GM18868 (cell line): ENCODE data around the gene KRTAP5-2.
A peak's percentile ranks its signal among the peaks of the same experiment; 100 is the strongest.
"Not testable (repeated sequence)": the region's sequence is repeated elsewhere in the genome, so short reads cannot be mapped to it uniquely, and the experiment has no call there.

Experiments
- ATAC-seq: cut with Tn5 transposase; IDR thresholded peaks from one replicate; pipeline ENCODE4 v1.9.1; 2021; ENCODE audit warnings: mild to moderate bottlenecking, moderate library complexity; ENCODE audit not compliant: unreplicated experiment

KRTAP5-2 gene

DNA sequence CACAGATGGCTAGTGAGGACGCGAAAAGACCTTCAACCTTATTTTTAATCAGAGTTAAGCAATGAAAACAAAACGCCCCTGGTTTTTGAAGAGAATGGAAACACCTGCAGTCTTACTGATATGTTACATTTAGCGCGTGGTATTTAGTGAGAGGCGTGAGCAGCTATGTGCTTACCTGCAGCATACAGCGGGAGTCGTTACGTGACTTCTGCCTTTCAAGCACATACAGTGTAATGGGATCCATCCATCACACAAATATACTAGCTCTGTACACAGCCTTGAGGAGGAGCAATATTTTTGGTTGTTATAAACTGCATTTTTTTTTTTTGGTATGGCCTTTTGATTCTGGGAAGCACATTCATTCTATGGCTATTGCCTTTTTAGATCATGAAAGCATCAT, 5.5 kb downstream of the KRTAP5-2 start:
- ATAC-seq, result no peak

DNA sequence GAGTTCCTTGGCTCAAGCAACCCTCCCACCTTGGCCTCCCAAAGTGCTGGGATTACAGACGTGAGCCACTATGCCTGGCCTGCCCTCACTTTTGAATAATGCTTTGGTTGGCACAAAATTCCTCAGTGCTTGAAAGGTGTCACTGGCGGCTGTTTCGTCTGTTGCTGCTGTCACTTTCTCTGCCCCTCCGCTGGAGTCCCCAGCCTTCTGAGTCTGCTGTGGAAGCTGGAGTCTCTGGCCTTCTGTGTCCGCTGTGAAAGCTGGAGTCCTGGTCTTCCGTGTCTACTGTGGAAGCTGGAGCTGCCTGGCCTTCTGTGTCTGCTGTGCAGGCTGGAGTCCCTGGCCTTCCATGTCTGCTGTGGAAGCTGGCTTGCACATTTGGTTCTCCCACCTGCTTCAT, 8.1 kb downstream of the KRTAP5-2 start:
- ATAC-seq, result no peak

DNA sequence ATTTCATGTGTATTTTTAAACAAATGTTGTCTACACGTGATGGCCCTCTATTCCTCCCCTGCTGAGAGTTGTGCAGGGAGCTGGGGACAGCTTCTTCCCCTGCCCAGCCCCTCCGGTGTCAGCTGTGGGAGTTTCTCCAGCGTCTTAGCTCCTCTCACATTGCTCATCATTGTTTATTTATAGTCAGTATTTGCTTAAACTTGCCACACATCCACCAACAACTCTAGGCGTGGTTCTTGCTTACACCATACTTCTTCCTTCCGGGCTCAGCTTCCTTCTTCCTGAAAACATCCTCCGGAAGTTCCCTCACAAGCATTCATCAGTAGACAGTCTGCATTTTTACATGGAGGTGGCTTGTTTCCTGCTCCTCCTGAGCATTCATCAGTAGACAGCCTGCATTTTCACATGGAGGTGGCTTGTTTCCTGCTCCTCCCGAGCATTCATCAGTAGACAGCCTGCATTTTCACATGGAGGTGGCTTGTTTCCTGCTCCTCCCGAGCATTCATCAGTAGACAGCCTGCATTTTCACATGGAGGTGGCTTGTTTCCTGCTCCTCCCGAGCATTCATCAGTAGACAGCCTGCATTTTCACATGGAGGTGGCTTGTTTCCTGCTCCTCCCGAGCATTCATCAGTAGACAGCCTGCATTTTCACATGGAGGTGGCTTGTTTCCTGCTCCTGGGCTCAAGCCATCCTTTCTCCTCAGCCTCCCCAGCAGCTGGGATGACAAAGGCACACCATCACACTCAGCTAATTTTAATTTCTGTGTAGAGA, 8.7 kb downstream of the KRTAP5-2 start:
- ATAC-seq, result not testable (repeated sequence)

DNA sequence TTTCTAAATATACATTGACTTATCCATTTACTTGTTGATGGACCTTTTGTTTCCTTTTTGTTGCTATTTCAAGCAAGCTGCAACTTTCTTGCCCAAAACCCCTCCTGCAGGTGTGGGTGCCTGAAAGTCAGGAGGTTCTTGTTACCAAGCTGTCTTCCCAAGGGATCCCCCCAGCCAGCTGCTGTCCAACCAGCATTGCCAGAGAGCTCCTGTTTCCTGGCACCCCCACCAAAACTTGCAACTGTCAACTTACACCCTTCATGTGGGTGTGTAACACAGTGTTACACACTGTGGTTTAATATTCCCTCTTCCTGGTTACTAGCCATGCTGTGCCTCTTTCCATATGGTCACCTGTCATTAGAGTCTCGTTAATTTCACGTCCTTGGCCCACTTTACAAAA, 11.4 kb downstream of the KRTAP5-2 start:
- no peak for ATAC-seq

DNA sequence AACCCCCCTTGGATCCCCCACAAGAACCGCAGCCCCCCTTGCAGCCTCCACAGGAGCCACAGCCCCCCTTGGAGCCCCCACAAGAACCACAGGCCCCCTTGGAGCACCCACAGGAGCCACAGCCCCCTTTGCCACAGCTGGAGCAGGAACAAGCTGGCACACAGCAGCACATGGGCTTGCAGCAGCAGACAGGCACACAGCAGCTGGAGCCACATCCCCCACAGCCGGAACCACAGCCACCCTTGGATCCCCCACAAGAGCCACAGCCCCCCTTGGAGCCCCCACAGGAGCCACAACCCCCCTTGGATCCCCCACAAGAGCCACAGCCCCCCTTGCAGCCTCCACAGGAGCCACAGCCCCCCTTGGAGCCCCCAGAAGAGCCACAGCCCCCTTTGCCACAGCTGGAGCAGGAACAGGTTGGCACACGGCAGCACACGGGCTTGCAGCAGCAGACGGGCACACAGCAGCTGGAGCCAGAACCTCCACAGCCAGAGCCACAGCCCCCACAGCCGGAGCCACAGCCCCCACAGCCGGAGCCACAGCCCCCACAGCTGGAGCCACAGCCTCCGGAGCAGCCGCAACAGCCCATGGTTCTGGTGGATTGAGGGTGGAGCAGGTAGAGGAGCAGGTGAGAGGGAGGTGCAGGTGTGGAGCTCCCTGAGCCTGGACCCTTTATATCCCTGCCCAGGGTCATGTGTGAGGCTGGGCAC, 13.3 kb downstream of the KRTAP5-2 start, which contains the start of gene KRTAP5-1:
KRTAP5-1 (minus strand) TSS at position 623 of the 710 bp plus-strand sequence; CDS start at position 589, 34 bp downstream.
- ATAC-seq, result not testable (repeated sequence)

DNA sequence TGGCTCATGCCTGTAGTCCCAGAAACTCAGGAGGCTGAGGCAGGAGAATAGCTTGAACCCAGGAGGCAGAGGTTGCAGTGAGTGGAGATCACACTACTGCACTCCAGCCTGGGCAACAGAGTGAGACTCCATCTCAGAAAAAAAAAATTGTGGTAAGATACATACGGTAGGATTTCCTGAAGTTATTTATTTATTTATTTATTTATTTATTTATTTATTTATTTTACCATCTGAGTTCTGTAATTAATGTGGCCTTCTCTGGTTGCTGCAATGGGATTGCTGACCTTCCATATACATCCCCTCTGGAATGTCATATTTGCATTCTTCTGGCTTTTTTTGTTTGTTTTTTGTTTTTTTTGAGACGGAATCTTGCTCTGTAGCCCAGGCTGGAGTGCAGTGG, 15.2 kb downstream of the KRTAP5-2 start:
- not testable (repeated sequence) for ATAC-seq

DNA sequence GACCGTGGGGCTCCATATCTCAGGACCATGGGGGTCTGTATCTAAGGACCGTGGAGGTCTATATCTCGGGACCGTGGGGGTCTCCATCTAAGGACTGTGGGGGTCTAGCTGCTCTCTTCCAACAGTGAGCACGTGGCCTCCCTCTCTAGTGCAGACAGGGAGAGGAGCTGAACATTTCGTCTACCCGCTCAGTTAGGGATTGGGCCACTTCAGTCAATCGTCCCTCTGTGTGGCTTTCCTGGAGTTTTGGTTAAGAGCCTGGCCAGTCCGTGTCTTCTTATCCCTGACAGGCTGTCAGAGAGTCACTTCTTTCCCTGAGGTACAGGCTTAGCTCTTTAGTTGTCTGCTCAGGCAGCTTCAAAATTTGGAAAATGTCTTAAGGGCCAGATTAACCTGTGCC, 16.1 kb downstream of the KRTAP5-2 start:
- no peak for ATAC-seq

DNA sequence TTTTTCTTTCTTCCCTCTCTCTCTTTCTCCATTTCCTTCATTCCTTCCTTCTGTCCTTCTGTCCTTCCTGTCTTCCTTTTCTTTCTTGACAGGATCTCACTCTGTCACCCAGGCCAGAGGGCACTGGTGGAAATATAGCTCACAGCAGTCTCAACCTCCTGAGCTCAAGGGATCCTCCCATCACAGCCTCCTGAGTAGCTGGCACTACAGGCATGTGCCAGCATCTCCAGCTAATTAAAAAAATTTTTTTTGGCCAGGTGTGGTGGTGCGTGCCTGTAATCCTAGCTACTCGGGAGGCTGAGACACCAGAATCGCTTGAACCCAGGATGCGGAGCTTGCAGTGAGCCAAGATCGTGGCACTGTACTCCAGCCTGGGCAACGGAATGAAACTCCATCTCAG, 21.3 kb downstream of the KRTAP5-2 start:
- no peak for ATAC-seq

DNA sequence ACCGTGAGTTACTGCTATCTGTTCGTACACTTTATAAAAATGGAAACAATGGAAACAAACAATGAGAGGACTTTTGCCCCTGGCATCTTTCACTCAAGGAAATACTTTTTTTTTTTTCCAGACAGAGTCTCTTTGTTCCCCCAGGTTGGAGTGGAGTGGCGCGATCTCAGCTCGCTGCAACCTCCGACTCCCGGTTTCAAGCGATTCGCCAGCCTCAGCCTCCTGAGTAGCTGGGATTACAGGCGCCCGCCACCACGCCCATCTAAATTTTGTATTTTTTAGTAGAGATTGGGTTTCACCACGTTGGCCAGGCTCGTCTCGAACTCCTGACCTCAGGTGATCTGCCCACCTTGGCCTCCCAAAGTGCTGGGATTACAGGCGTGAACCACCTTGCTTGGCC, 22.3 kb downstream of the KRTAP5-2 start:
- not testable (repeated sequence) for ATAC-seq

DNA sequence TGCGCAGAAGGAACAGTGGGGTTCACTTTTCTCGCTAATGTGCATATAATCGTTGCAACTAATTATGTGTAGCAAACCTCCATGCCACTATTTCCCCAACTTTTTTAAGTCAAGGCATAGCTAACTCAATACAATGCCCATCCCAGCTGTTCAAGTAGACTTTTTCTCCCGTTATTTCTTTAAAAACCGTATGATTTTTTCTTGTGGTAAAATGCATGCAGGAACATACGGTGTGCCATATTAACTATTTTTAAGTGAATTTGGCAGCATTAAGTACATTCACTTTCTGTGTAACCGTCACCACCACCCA, 23.2 kb downstream of the KRTAP5-2 start:
- no peak for ATAC-seq

DNA sequence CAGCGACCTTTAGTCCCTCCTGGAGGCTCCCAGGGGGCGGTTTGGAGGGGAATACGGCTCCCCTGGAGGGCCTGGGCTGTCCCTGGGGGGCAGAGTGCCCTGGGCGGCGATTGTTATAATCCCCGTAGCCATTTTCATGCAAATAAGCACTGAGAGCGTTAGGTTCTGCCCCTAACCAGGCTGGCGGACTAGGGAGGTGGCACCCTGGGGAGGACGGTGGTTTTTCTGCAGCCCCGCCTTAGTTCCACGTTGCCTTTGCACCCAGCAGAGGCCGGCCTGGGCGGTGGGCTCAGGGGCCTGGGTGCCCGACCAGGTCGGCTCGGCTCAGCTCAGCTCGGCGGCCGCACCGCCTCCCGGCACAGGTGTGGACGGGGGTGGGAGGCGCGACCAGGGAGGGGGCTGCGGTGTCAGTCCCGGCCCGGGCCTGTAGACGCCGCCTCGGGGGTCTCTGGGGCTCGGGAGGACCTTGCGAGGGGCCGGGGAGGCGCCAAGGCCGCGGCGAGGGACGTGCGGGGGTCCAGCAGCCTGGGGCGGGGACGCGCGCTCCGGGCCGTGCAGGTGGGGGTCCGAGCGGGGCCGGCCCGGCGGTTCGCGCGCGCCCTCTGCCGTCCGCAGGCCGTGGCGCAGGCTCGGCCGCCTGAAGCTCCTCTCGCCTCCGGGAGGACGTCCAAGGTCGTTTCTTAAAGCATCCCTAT, 23.7 kb downstream of the KRTAP5-2 start:
- no peak for ATAC-seq

DNA sequence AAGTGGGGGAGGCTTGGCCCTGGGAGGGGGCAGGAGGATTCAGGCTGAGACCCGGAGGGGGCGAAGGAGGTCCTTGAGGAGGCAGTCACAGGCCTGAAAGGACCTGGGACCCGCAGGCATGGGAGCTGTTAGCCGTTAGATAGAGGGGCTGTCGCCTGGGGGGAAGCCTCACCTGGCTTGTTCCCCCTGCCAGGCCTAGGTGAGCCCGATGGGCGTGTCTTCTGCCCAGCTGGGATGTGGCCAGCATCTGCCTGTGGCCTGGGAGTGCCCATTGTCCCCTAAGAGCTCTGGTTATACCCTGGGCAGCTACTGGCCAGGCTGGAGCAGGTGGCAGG, 24.2 kb downstream of the KRTAP5-2 start:
- ATAC-seq, result no peak

DNA sequence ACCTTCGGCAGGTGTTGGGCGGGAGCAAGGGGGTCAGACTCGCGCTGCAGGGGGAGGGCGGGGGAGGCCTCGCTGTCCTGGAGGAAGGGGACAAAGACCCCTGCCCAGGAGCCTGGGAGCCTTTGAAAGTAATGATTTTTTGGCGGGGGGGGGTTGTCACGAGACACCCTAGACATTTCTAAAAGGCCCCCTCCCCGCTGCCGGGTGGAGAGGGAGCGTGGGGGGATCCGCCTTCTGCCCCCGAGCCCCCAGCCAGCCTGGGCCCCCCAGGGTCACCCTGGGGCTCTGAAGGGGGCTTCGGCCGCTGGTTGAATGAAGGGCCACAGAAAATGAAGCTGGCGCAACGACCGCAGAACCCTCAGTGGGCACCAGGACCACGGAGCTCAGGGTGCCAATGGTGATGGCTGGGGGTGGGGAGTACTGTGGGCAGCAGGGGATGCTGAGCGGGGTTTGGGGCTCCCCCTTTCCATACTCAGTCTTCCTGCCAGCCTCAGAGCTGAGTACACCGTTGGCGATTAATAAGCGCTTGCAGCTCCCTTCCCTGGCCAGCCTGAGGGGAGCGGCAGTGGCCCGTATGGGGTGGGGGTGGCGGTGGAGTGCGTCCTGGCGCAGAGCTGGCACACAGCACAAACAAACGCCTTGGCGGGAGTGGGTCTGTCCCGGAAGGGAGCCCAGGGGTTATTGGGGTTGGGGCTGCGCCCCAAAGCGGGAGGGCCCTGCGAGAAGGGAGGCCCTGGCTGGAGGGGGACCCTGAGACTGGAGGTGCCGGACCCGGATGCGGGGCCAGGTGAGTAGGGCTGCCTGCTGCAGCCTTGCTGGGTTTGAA, 24.8 kb downstream of the KRTAP5-2 start:
- ATAC-seq, result no peak

DNA sequence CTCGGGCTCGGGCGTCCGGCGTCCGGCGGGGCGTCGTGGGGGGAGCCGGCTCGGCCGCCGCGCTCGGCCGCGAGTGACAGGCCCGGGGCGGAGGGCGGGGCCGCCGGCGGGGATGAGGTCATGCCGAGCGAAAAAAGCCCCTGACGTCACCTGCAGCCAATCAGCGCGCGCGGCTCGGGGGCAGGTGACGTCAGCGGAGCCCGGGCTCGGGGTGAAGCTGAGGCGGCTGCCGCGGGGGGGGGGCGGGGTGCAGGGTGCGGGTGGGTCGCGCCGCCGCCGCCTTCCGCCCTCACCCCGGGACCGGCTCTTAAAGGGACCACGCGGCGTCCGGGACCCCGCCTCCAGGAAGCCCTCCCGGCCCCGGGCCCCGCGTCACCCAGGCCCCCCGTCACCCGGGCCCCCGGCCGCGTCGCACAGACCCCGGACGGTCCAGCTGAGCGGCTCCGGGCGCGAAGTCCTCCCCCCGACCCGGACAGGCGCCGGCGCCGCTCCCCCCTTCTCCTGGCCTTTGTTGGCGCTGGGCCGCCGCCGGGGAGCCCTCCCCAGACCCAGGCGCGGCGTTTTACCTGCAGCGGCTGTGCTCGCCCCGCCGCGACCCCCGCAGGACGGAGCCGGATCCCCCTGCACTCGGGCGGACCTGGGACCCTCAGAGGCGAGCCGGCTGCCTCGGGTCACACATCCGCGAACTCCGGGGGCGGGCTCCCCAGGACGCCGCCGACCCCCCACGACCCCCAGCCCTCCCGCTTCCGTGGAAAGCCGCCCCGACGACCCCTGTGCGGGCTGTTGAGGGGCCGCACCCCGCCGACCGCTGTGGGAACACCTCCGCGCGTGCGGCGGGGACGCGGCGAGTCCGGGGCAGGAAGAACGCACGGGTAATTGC, 25.7 kb downstream of the KRTAP5-2 start, which contains the start of gene DUSP8:
DUSP8 (minus strand) TSS at position 75 of the 880 bp plus-strand sequence. CDS start 6,445 bp downstream, outside the sequence.
- ATAC-seq, result peak; percentile 58

DNA sequence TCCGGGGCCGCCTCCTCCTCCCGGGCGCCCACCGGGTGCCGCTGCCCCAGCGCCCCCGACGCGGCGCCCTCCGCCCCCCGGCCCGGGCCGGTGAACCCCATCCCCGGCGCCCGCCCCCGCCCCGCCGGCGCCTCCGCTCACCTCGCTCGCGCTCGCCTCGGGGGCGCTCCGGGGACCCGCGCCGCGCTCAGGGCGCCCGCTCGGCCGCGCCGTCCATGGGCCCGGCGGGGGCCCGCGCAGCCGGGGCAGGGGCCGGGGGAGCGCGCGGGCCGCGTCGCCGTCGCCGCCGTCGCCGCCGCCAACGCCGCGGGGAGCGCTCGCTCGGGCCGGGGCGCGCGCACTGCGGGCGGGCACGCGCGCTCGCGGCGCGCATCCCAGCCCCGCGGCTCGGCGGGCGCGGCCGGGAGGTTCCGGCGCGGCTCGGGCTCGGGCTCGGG, 26.3 kb downstream of the KRTAP5-2 start:
- ATAC-seq, result no peak

DNA sequence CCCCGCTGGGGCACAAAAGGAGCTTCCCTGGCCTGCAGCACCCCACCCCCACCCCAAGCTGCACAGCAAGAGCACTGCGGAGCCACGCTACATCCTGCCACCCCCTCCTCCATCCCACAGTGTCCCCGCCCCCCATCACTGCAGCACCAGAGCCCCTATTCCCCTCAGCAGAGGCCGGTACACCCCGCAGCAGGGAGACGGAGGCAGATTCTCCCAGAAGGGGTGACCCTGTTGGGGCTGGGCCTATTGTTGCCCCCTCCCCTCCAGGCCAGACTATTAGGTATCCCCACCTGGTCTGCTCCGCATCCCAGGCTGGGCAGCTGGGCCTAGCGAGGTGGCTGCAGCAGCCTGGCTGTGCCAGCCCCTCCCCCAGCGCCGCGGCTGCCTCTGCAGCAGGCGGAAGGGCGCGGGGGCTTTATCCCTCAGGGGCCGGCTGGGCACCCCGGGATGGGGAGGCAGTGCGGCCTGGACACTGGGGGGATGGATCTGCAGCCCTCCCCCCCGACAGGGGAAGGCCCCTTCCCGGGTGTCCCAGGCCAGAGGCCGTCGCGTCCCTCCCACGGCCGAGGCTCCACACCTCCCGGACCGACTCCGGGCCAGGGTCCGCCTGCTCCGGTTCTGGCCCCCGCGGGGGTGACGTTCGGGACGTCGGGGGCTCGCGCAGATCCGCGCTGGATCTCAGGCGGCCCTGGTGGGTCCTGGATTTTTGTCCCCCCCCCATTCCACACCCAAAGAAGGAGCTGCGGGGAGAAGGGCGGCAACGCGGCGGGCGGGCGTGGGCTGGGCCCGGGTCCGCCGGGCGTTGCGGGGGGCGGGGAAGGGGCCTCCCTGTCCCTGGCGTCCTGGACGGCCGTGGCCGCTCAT, 27.0 kb downstream of the KRTAP5-2 start:
- ATAC-seq, result no peak

DNA sequence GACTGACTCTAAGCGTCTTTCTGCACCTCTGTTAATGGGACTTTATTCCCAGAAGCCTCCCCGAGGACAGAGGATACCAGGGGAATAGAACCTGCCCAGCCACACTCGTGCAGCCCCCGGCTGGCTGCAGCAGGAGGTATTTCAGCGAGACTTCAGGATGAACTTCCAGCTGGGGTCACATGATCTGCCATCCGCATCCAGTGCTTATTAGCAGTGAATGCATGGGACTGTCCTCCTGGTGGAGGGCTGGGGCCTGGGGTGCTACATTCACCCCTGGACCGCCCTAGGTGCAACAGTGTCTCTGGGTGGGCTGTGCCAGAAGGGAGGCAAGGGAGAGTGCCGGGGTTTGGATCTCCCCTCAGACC, 27.6 kb downstream of the KRTAP5-2 start:
- no peak for ATAC-seq

DNA sequence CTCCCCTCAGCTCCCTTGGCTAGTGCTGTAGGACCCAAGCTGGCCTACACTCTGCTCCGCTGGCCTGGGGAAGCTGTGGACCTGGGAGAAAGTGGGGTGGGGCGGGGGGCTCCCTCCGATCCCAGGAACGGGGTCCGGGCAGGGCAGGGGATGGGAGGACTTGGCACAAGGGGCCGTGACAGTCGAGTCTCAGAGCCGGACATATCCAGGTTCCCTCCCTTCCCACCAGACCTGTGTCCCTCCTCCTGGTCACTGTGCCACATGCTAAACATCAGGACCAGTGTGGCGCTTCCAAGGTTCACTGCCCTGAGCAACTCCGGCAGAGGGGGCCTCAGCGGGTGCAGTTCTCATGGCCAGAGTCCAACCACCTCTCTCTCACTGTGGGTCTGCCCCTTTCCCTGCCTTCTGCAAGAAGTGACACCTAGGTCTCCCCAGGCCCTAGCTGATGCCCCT, 28.1 kb downstream of the KRTAP5-2 start:
- ATAC-seq, result no peak

DNA sequence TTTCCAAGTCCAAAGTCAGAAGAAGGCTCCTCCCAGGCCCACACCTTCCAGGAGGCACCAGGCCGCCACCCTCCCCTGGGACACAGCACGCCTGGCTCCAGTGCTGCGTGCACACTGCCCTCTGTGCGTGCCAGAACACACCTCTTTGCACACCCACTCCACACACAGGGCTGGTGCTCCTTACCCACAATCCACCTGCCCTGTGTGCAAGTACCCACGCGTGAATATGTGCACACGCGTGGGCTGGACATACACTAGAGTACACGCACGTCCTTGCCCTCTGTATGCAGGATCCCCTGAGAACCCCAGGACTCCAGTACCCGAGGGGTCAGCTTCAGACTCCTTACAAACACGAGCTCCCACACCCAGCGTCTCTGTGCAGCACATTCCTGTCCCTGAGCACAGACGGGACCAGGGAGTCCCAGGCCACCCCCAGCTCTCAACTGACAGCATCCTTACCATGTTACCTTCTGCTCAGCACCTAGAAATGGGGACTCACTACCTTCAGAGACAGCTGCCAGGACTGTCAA, 28.8 kb downstream of the KRTAP5-2 start:
- no peak for ATAC-seq
